Left lung (tissue), 10 donors: ENCODE data around the gene SEMA3D. TPM values are rescaled to one million over a fixed set of nuclear protein-coding genes. Genes with fewer than 3 reads are reported as not detected.

Source experiments
- ATAC-seq: fragments of 200-7000 bp; cut with Tn5 transposase; one replicate; pipeline ENCODE4 v1.9.1; 2020; ENCODE audit warnings: moderate library complexity
- DNase-seq, 4 donors: peaks; one replicate each; pipeline ENCODE4 v3.0.0-alpha.2; 2013 to 2020
- H3K27ac ChIP-seq, 2 donors: fragments of 200-600 bp; sonication (generic) in 1 of 2; one replicate each; pipeline versions ENCODE4 v1.5.0 to v1.8.0; 2020 to 2021
- H3K27me3 ChIP-seq, 2 donors: fragments of 200-600 bp; sonication (generic) in 1 of 2; one replicate each; pipeline versions ENCODE4 v1.5.0 to v1.8.0; 2020 to 2021
- H3K36me3 ChIP-seq, 2 donors: fragments of 200-600 bp; sonication (generic) in 1 of 2; one replicate each; pipeline versions ENCODE4 v1.5.0 to v1.8.0; 2020 to 2021
- H3K4me1 ChIP-seq, 2 donors: fragments of 200-600 bp; one replicate each; pipeline ENCODE4 v1.8.0; 2021
- H3K4me3 ChIP-seq, 2 donors: fragments of 200-600 bp; sonication (generic) in 1 of 2; one replicate each; pipeline versions ENCODE4 v1.5.0 to v1.8.0; 2020 to 2021; ENCODE audit warnings: mild to moderate bottlenecking in 1 of 2
- H3K9me3 ChIP-seq, 2 donors: fragments of 200-600 bp; sonication (generic) in 1 of 2; one replicate each; pipeline versions ENCODE4 v1.5.0 to v1.8.0; 2020 to 2021
- intact Hi-C, 2 donors: fragments of 100-400 bp; cut with DNase I; formaldehyde crosslinking; loops; one replicate each; pipeline versions ENCODE4 v1.11.2 to v1.14.2; 2022
- polyA plus RNA-seq, 6 donors: library from polyadenylated mRNA; unstranded; fragments of 120-200 nt; gene quantifications; one replicate each; pipeline ENCODE4 v1.2.1, GENCODE V29; 2013; ENCODE audit not compliant: insufficient read length in 6 of 6
- total RNA-seq, 2 donors: library from RNA; stranded (reverse); fragmentation: NEBNext Ultra II Directional; extraction: Animal tissue kit (Norgen Biotek cat#: 25700); gene quantifications; one replicate each; pipeline ENCODE4 v1.2.1, GENCODE V29; 2021
- TF ChIP-seq, protein P1 (sequence below), 2 donors: fragments of 200-600 bp; sonication (generic) in 1 of 2; IDR thresholded peaks; one replicate each; pipeline versions ENCODE4 v1.5.0 to v1.8.0; 2021; ENCODE audit warnings: antibody characterized with exemption in 2 of 2
- donor health status: DM: no; HTN: yes; CAD: no.
- donor health status: DM: no; HTN: no; CAD: no.

Gene SEMA3D
- total and polyA plus RNA-seq, 8 donors: 5.5 to 68.5 (median 46.3) TPM

DNA sequence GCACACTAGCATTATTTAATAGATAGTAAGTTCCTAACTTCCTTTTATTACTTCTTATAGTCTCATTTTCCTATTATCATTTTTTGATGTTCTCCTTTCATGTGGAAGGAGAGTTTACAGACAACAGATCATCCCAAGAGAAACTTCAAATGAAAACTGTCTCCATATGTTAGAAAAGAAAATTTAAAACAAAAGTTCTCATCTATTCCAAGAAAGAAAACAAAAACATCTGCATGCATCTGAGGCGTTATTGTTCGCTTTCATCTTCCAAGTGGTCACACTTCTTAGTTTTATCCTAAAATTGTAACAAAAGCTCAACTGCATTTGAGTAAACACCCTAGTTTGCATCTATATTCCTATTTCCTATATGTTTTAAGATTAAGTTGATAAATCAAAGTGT lies 126.2 kb downstream of the SEMA3D start:
- Histone ChIP-seq H3K9me3 (no peaks in the 10 kb centered on the region), H3K4me3 (no peak overlapping the region), H3K36me3 (no peaks in the 10 kb centered on the region), H3K27ac (no peak overlapping the region), H3K4me1 (no peaks in the 10 kb centered on the region), H3K27me3 (no peaks in the 10 kb centered on the region)
- ATAC-seq: no peak
- TF ChIP-seq, protein P1, sequence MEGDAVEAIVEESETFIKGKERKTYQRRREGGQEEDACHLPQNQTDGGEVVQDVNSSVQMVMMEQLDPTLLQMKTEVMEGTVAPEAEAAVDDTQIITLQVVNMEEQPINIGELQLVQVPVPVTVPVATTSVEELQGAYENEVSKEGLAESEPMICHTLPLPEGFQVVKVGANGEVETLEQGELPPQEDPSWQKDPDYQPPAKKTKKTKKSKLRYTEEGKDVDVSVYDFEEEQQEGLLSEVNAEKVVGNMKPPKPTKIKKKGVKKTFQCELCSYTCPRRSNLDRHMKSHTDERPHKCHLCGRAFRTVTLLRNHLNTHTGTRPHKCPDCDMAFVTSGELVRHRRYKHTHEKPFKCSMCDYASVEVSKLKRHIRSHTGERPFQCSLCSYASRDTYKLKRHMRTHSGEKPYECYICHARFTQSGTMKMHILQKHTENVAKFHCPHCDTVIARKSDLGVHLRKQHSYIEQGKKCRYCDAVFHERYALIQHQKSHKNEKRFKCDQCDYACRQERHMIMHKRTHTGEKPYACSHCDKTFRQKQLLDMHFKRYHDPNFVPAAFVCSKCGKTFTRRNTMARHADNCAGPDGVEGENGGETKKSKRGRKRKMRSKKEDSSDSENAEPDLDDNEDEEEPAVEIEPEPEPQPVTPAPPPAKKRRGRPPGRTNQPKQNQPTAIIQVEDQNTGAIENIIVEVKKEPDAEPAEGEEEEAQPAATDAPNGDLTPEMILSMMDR (IDR thresholded peaks at IDR 0.05): no peak
- no peak for DNase-seq
- intact Hi-C loops: no loop called here

GRCh38 chr7:85055906-85056305 lies 130.9 kb downstream of the SEMA3D start:
- no peaks in the 10 kb centered on the region for H3K9me3 ChIP-seq
- TF ChIP-seq, protein P1 (IDR thresholded peaks at IDR 0.05): no peak
- DNase-seq (no peak), ATAC-seq (no peak)
- H3K4me1 ChIP-seq: no peaks in the 10 kb centered on the region
- no peaks in the 10 kb centered on the region for H3K36me3 ChIP-seq
- intact Hi-C loops: no loop called here
- H3K27ac ChIP-seq: no peak overlapping the region
- no peaks in the 10 kb centered on the region for H3K27me3 ChIP-seq
- H3K4me3 ChIP-seq: no peak overlapping the region

- no peaks in the 10 kb centered on the region for H3K27me3 ChIP-seq
- H3K36me3 ChIP-seq: no peaks in the 10 kb centered on the region
- ATAC-seq (no peak), DNase-seq (no peak)
- H3K4me1 ChIP-seq: no peaks in the 10 kb centered on the region
- intact Hi-C loops: no loop called here
- no peak overlapping the region for H3K4me3 ChIP-seq
- no peaks in the 10 kb centered on the region for H3K9me3 ChIP-seq
- TF ChIP-seq, protein P1 (IDR thresholded peaks at IDR 0.05): no peak
- H3K27ac ChIP-seq: no peak overlapping the region
Observed at GRCh38 chr7:85055196-85055595, 131.7 kb downstream of the SEMA3D start.

DNA sequence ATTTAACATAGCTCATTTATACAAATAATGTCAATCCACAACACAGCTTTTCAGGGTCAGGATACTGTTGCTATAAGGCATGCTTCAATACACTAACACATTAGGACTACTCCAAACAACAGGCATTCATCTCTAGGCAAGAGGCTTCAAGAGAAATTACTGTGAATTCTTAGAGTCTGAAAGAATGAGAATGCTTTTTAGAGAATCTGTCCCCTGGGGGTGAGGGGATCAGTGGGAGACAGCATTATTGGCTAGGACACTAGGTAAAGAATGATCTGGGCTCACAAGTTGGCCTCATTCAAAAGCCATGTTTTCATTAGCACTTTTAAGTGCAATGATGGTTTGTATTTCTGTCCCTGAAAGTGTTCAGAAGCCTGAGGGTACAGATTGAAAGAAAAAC lies 132.6 kb downstream of the SEMA3D start:
- Histone ChIP-seq H3K36me3 (no peaks in the 10 kb centered on the region), H3K4me3 (no peak overlapping the region), H3K27ac (no peak overlapping the region), H3K9me3 (no peaks in the 10 kb centered on the region), H3K27me3 (no peaks in the 10 kb centered on the region), H3K4me1 (no peaks in the 10 kb centered on the region)
- DNase-seq (no peak), ATAC-seq (no peak)
- intact Hi-C loops: no loop called here
- TF ChIP-seq, protein P1 (IDR thresholded peaks at IDR 0.05): no peak

- TF ChIP-seq, protein P1 (IDR thresholded peaks at IDR 0.05): no peak
- H3K4me3 ChIP-seq: no peak overlapping the region
- no peaks in the 10 kb centered on the region for H3K27me3 ChIP-seq
- no peaks in the 10 kb centered on the region for H3K4me1 ChIP-seq
- ATAC-seq: no peak
- no peaks in the 10 kb centered on the region for H3K9me3 ChIP-seq
- no peak for DNase-seq
- H3K36me3 ChIP-seq: no peaks in the 10 kb centered on the region
- intact Hi-C loops: no loop called here
- no peak overlapping the region for H3K27ac ChIP-seq
Observed at GRCh38 chr7:85052894-85053293, 134.0 kb downstream of the SEMA3D start.
